HG02938 (cell line): ENCODE results near the gene TMEM200A.

Source experiments
- ATAC-seq: cut with Tn5 transposase; IDR thresholded peaks from one replicate; pipeline ENCODE4 v1.9.1; 2021; ENCODE audit warnings: mild to moderate bottlenecking, moderate library complexity; ENCODE audit not compliant: unreplicated experiment

The TMEM200A gene

GRCh38 chr6:130482645-130483390 lies 117.0 kb downstream of the TMEM200A start:
- ATAC-seq, result no peak

DNA sequence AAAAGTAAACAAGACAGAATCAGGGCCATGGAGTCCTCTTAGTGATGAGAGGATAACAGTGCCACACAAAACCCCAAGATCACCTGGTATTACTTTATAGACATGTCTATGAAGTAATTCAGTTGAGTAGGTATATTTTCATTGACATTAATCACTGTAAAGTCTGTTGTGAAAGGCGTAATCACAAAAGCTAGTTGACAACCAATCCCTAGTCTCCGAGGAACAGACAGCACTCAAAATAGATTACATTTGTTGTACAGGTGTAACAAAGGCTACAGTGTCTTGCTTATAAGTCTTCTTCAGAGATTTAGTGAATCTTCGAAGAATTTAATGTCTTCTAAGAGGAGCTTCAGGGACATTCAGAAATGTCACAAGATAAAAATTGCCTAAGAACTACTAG lies 120.1 kb downstream of the TMEM200A start:
- no peak for ATAC-seq

GRCh38 chr6:130486417-130486816 lies 120.6 kb downstream of the TMEM200A start:
- no peak for ATAC-seq

- ATAC-seq, result no peak
Measured at GRCh38 chr6:130489514-130489913, 123.7 kb downstream of the TMEM200A start.
